Skin of body (tissue), 2 donors: ENCODE results near the gene HNF1A. TPM values are rescaled to one million over a fixed set of nuclear protein-coding genes. Genes with fewer than 3 reads are reported as not detected.

Source experiments
- DNase-seq: peaks from one replicate; lab custom pipeline; 2025; lab: John Stamatoyannopoulos, UW
- total RNA-seq: library from RNA; depleted of rRNA; stranded (reverse); fragments of >200 nt; gene quantifications from one replicate; pipeline ENCODE4 v1.2.3, GENCODE V29; 2014

Gene HNF1A
- total RNA-seq, 1 donor from 2014 or later = not detected

DNA sequence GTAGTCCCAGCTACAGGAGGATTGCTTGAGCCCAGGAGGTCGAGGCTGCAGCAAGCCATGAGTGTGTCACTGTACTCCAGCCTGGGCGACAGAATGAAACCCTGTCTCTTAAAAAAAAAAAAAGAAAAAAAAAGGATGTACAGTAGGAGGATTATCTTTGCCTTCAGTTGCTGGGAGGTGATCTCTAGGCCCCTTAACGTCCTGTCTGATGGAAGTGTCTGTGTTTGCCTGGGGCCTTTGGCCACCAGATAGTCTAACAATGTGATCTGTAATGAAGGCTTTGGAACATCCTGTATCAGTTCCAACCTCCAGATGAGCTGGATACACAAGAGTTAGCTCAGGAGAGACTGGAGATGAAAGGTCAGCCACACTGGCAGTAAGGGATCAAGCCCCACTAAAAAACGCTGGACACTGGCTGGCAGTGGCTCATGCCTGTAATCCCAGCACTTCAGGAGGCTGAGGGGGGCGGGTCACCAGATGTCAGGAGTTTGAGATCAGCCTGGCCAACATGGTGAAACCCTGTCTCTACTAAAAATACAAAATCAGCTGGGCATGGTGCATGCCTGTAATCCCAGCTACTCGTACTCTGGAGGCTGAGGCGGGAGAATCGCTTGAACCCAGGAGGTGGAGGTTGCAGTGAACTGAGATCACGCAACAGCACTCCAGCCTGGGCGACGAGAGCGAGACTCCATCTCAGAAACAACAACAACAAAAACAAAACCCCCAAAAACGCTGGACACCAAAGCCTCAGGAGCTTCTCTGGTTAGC is 19.0 kb upstream of the HNF1A start:
- DNase-seq = no peak

DNA sequence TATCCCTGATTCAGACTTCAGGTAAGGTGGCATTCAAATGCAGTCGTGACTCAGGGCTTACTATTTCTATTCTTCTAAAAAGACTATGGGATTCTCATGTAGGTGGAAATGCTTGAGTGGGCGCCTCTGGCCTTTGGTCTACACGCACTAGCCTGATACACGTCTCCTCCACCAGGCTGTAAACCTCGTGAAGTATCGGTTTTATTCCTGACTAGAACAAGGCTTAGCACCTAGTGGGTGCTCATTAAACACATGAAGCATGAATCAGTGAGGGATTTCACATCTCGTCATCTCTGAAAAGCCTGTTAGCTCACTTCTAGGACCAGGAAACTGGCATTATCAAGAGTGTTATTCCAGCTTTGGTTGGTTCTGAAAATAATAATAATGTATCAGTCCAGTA is 17.7 kb upstream of the HNF1A start:
- no peak for DNase-seq

DNA sequence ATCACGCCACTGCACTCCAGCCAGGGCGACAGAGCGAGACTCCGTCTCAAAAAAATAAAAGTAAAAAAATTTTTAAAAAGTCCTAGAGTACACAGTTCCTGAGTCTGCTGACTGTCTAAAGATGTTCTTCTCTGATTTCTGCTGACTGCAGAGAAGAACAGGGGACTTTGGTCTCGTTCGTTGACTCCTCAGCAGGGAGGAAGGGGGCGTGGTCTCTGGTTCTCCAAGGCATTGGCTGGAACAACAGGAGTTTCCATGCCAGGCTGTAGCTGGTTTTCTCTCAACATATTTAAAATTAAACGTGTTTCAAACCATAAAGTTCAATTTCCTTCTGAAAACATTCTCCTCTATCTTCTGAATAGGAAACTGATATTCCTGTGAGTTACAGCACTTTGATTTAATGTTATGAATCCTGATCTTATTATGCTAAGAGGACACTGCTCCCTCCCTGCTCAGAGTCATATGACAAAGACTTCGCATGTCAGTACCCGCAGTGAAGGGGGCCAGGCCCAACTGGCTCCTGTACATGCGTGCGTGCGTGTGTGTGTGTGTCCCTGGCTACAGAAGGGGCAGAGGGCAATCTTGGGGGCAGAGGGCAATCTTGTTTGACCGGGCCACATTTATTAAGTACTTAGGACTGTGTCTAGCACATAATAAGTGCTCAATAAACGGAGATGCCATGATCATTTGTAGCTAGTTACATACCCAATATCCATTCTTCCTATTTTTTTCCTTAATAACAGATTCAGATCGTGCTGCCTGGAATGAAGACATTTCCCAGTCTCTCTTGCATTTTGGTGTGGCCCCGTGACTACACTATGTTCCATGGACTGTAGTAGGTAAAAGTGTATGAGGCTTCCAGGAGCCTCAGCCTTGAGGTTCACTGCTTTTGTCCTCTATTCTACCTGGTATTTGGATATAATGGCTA is 16.5 kb upstream of the HNF1A start:
- no peak for DNase-seq

DNA sequence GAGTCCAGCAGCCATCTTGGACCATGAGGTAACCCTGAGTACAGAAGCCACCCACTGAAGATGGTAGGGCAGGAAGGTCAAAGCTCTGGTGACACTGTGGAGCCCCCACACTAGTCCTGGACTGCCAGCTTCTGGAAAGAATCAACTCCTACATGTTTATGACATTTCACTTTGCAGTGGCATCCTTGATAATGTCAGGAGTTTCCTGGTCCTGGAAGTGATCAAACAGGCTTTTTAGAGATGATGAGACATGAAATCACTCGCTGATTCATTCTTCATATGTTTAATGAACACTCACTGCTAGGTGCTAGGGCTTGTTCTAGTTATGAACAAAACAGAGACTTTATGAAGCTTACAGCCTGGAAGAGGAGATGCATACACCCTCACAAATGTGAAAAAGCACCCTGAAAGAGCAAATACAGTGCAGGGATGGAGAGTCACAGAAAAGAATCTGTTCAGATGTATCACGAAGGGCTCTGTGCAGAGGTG is 15.8 kb upstream of the HNF1A start:
- no peak for DNase-seq

DNA sequence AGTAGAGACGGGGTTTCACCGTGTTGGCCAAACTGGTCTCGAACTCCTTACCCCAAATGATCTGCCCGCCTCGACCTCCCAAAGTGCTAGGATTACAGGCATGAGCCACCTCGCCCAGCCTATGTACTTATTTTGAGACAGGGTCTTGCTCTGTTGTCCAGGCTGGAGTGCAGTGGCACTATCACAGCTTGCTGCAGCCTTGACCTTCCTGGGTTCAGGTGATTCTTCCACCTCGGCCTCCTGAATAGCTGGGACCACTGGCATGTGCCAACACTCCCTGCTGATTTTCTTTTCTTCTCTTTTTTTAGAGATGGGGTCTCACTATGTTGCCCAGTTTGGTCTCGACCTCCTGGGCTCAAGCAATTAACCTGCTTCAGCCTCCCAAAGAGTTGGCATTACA is 14.0 kb upstream of the HNF1A start:
- DNase-seq = no peak

DNA sequence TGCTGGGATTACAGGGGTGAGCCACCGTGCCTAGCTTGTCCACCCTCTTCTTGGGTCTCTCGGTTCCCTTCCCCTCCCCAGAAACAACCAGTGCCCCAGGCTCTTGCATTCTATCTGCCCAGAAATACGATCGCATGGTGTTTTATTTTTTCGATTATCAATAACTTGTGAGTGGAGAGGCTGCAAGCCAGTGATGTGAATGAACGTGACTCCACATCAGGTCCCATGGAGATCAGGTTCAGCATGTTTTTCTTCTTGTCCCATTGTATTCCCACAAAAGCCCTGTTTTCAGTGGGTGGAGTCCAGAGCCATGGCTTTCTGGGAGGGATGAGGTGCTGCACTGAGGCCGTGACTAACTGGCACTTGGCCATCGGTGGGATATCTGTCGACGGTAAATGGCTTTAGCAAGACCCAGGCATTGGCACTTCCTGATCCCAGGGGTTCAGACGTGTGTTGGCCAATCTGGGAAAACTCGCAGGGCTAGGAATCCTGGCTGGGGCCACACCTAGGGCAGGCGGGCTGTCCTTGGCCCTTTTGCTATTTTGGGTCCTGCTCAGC is 12.7 kb upstream of the HNF1A start:
- DNase-seq = no peak

DNA sequence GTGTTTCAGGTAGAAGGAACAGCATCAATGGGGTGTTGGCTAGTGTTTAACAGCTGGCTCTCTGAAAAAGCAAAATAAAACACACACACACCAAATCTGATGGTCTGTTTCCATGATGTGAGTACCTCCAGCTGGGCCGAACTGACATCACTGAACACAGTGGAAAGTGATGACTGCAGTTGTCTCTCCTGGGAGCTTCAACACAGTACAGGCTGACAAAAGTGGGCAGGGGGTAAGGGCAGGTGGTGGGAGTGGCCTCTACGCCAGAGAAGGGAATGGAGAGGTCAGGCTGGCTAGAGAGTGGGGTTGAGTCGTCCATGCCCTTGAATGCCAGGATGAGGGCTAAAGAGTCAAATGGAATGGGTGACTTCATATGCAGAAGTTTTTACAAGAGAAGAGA is 8.0 kb upstream of the HNF1A start:
- DNase-seq = no peak

DNA sequence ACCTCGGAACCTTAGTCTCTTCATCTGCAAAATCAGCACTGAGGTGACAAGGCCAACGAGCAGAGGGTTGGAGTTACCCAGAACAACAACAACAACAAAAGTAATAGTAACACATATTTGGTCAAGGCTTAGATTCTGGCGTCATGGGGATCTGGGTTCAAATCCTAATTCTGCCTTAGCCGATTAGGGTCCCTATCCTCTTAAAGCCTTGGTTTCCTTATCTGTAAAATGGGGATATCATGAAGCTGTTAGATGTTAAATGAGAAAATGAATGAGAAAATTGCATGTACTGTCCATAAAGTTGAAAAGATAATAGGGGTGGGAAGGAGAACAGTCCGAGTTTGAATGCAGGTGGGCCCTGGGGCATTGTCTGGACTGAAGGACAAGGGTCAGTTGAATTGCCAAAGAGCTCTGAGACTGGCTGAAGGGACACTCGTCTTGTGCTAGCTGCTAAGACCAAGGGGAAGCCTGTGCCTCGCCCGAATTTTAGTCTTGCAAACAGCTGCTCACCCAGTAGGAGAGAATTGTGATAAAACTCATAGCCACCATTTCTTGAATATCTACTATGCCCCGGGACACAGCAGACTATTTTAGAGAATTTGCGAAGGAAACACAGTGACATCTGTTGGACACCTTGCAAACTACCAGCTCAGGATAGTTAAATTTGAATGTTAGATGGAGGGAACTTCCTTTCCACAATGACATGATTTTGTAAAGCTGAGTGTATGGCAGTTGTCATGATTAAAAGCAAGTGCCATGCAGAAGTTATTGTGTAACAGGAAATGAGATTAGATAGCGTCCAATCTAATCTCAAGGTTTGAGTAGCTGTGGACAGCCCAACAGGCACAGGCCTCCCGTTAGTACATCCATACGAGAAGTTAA is 6.8 kb upstream of the HNF1A start:
- DNase-seq = peak; percentile 74

DNA sequence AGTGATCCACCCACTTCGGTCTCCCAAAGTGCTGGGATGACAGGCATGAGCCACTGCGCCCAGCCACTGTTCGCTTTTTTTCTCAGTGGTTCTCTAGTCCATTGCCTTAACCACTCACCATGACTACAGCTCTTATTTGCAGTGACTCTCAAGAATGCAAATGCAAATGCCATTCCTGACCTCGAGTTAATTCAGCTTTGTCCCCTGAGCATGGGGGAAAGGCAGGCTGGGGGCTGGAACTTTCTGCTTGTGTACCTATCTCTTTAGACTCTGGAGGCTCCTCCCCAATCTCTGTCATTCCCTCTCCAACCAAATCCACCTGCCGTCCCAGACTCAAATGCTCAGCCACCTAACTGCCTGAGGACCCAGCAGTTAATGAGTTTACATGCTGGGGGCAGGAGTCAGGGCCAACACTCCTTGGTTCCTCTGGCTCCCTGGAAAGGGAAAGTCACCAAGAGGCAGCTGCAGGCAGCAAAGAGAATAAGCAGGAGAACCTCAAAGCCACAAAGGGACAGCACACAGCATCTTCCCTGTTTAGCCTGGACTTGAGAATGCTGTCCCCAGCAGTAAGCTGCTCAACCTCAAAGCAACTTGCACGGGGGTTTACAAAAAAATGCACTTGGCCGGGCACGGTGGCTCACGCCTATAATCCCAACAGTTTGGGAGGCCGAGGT is 5.3 kb upstream of the HNF1A start:
- DNase-seq = no peak

DNA sequence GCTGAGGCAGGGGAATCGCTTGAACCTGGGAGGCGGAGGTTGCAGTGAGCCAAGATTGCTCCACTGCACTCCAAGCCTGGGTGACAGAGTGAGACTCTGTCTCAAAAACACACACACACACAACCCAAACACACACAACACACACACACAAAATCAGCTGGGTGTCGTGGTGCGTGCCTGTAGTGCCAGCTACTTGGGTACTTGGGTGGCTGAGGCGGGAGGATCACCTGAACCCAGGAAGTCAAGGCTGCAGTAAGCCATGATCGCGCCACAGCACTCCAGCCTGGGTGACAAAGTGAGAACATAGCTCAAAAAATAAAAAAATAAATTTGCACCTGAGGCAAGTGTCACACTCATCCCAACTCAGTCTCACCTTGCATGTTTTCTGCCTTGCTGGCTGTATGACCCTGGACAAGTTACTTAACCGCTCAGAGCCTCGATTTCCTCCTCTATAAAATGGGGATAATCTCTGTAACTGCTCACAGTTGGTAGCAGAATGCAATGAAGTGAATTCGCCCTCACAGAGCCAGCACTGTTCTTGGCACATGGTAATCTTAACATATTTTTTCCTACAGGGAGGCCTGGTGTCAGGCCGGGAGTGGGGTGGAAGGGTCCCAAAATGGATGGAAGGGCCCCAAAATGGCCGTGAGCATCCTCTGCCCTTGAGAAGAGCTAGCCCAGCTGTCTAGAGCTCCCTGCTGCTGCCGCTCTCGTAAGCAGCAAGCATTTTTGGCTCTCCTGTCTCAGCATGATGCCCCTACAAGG is 630 bp upstream of the HNF1A start:
- DNase-seq = no peak

DNA sequence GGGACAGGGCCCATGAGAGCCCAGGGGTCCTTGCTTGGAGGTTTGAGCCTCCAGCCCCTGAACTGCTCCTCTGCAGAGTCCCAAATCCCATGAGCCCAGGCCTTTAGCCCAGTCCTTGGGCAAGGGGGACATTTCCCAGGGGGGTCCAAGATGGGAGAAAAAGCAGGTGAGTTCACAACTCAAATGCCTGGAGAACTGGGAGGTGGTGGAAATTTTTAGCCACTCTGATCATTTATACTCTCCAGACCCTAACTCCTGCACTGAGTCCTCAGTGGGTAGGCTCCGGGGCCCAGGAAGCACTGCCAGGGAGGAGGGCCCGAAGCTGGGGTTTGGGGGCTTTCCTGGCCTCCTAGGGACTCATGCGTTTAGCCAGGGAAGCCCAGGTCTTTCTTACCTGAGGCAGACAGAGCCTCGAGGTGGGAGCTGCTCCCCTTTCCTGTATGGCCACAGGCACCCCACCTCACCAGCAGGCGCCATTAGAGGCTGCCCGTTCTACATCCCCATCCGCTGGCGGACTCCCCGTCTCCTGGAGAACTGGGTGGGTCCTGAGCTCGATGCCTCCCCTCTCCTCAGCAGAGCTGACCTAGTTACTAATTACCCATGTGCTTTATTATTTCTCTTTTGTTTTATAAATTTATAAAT is 998 bp downstream of the HNF1A start:
- DNase-seq = no peak

DNA sequence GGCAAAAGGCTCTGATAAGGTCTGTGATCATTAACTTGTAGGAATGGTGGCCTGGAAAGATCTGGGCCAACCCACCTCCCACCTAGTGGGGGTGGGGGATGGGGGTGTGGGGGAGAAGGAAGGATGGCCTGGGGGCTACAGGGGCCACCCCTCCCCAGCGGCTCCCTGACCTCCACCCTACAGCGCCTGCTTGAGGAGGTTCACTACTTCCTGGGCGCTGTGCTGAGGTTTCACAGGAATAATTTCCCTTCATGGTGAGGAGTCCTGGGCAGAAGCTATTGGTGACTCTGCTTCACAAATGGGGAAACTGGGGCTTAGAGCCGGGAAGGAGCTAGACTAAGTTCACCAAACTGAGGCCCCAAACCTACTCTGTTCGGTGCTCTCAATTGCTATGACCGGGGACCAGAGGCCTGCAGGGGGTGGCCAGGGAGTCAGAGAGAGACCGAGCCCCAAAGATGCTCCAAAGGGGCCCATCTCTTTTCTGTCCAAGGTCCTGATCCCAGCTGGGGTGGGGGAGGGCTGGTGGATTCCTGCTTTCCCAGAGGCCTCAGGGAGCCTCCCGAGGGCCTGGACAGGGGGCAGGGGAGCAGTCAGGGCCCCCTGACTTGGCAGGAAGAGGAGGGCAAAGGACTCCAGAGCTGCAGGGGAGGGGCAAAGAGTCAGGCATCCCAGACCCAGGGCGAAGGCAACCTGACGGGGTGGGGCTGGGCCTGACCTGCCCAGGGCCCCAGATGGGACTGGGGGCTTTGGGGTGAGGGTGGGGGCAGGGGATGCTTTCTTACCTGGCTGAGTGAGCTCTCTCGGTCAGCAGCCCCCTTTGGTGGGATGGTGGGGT is 1.7 kb downstream of the HNF1A start:
- DNase-seq = no peak

DNA sequence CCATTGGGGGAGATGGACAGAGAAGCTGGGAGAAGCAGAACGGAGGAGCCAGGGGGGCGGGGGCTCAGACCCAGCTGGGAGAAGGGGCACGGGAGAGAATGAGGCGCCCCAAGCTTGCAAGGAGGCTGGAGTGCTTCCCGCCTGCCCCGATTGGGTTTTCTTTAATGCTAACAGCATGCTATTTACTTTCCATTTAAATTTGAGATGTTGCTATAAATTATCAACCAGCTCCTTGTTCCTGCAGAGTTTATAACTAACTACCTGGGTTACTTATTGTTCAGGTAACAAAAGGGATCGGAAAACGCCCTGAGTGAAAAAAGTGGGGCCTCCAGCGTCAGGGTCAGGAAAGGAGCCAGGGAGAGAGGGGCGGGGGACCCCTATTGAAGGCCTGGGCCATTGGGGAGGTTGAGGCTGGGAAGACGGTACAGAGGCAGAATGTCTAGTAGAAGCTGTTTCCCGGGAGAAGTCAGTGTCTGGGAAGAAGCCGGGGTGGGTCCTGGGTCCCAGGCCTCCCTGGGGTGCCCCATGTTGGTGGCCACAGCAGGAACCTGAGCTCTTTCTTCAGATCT is 2.5 kb downstream of the HNF1A start:
- DNase-seq = no peak

DNA sequence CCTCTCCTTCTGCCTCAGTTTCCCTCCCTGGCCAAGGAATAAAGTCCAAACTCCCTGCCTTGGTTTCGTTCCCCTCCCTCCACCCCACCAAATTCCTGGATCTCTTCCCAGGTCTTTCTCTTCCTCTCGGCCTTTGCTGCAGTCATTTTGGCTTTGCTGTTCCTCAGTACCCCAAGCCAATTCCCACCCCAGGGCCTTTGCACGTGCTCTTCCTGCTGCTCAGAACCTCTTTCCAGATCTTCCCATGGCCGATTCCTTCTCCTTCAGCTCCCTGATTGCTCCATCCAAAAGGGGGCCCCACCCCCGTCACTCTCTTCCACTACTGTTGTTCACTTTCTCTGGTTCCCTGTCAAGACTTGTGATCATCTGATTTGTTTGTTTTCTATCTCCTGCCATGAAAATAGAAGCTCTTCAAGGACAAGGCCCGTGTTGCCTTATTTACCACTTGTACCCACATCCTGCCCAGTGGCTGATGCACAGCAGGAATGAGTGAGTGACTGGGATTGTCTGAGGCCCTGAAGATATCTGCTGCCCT is 3.1 kb downstream of the HNF1A start:
- DNase-seq = no peak

DNA sequence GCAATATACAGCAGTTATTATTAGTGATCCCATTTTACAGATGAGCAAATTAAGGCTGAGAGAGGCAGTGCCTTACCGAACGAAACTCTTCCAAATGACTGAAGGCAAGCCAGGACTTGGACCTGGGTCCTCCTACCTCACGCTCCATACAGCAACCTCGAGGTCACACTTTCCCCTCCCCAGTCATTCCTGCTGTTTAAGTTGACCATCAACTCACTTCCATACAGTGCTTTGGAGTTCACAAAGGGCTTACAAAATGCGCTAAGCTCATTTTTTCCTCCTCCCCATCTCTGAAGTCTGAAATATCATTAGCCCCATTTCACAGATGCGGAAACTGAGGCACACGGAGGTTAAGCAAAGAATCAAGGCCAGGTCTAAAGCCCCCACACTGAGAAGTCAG is 4.3 kb downstream of the HNF1A start:
- no peak for DNase-seq

DNA sequence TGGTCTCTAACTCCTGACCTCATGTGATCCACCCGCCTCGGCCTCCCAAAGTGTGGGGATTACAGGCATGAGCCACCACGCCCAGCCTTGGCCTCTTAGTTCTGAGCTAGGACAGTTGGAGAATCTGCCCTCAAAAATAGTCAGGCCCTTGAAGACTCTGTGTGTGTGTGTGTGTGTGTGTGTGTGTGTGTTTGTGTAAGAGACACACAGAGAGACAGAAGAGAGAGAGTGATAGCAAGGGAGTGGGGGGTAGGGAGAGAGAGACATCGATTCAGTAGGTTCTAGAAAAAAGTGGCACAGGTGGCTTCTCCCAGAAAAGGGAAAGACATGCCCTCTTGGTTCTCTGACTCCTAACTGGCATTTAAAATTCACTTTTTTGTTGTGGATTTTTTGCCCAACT is 5.4 kb downstream of the HNF1A start:
- DNase-seq = no peak

DNA sequence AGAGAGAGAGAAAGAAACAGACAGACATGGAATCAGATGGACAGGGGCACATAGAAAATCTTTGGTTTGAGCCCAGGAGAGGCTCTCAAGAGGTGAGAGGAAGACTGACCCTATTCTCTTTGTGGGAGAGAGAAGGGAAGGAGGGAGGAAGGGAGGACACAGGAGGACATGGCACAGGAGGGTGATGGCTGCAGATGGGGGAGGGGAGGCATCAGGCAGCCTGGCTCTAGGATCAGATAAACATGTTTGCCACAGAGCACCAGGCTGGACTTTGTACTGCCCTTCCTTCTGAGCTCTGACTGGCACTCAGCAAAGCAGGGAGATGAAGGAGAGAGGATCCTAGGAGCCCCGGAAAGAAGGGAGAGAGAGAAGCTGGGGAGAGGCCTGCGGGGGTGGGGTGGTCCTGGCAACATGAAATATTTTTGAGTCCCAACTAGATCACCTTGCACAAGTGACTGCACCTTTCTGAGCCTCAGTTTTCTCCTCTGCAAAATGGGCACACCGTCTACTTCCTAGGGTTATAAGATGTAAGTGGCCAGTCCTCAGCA is 6.1 kb downstream of the HNF1A start:
- no peak for DNase-seq

DNA sequence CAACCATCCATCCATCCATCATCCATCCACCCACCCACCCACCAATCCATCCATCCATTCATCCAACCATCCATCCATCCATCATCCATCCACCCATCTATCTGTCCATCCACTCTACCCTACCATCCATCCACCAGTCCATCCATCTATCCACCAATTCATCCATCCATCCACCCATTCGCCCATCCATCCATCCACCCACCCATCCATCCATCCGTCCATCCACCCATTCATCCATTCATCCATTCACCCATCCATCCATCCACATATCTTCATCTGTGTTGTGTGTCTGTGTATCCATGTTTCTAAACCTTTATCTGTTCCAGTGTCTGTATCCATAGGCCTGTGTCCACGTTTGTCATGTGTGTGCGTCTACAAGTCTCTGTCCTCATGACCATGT is 9.9 kb downstream of the HNF1A start:
- DNase-seq = no peak
